H1 (cell line): ENCODE data around the gene C1orf87. TPM values are rescaled to one million over a fixed set of nuclear protein-coding genes. Genes with fewer than 3 reads are reported as not detected.

Experiments used
- CTCF ChIA-PET: fragments of 300-600 bp; sonication (Branson Sonifier 250); formaldehyde crosslinking; loops from one replicate; lab custom pipeline; 2021; ENCODE audit not compliant: partially characterized antibody; lab: Charles Lee
- POLR2A ChIA-PET: fragments of 300-600 bp; sonication (Branson Sonifier 250); formaldehyde crosslinking; loops from one replicate; lab custom pipeline; 2021; ENCODE audit warnings: inconsistent platforms; ENCODE audit not compliant: partially characterized antibody; lab: Charles Lee
- DNase-seq, 2 experiments: peaks; one replicate each; pipeline versions ENCODE4 v3.0.0 to v3.0.0-alpha.2; 2010 to 2022; ENCODE audit warnings: low spot score in 2 of 2, low read depth in 1 of 2, mixed read lengths in 1 of 2
- FAIRE-seq: peaks from 2 replicates; lab custom pipeline; 2011; peaks lifted over from hg19 to GRCh38; lab: Jason Lieb, UNC
- H2AFZ ChIP-seq: 2 replicates; pipeline ENCODE4 v1.8.1; 2012; ENCODE audit warnings: low read length, inconsistent platforms
- H2AK5ac ChIP-seq: 2 replicates; pipeline ENCODE4 v1.6.1; 2013; ENCODE audit warnings: low read depth, low read length
- H2BK120ac ChIP-seq: replicated peaks from 2 replicates; pipeline ENCODE3; 2013; ENCODE audit warnings: low read depth, low read length, inconsistent platforms
- H2BK12ac ChIP-seq: 2 replicates; pipeline ENCODE4 v1.6.1; 2013; ENCODE audit warnings: low read depth, low read length
- H2BK15ac ChIP-seq: 2 replicates; pipeline ENCODE4 v1.6.1; 2013; ENCODE audit warnings: low read length
- H2BK20ac ChIP-seq: 2 replicates; pipeline ENCODE4 v1.6.1; 2013; ENCODE audit warnings: low read length
- H2BK5ac ChIP-seq: 2 replicates; pipeline ENCODE4 v1.6.1; 2013; ENCODE audit warnings: low read depth, low read length
- H3K14ac ChIP-seq: 2 replicates; pipeline ENCODE4 v1.6.1; 2013; ENCODE audit warnings: inconsistent platforms; ENCODE audit not compliant: insufficient read length
- H3K18ac ChIP-seq: 2 replicates; pipeline ENCODE4 v1.6.1; 2013; ENCODE audit warnings: low read length; ENCODE audit errors: extremely low read depth
- H3K23ac ChIP-seq: 2 replicates; pipeline ENCODE4 v1.6.1; 2013; ENCODE audit warnings: inconsistent platforms; ENCODE audit not compliant: insufficient read length
- H3K23me2 ChIP-seq: 2 replicates; pipeline ENCODE4 v1.6.1; 2013; ENCODE audit warnings: low read depth, low read length
- H3K27ac ChIP-seq: 2 replicates; pipeline ENCODE4 v1.6.1; 2011; ENCODE audit warnings: low read depth, low read length, inconsistent platforms
- H3K27me3 ChIP-seq, 4 experiments: replicated peaks in 1 of 4; 1 replicate in 1 of 4; 2 replicates in 3 of 4; pipeline versions ENCODE4 v1.6.1 to v1.8.1; 2011 to 2013; ENCODE audit warnings: low read length in 3 of 4, mild to moderate bottlenecking in 3 of 4, inconsistent platforms in 2 of 4, mixed read lengths in 2 of 4, moderate library complexity in 1 of 4; ENCODE audit not compliant: control insufficient read depth in 3 of 4, insufficient read depth in 3 of 4; ENCODE audit errors: extremely low read depth in 1 of 4
- H3K36me3 ChIP-seq, 4 experiments: 2 replicates each; pipeline versions ENCODE4 v1.6.1 to v1.8.1; 2011 to 2013; ENCODE audit warnings: mild to moderate bottlenecking in 4 of 4, low read length in 3 of 4, moderate library complexity in 2 of 4, control low read depth in 1 of 4, inconsistent platforms in 1 of 4; ENCODE audit not compliant: insufficient read depth in 4 of 4, control insufficient read depth in 2 of 4
- H3K4ac ChIP-seq: replicated peaks from 2 replicates; pipeline ENCODE3; 2013; ENCODE audit warnings: low read length, low read depth, mixed read lengths, inconsistent platforms; ENCODE audit not compliant: insufficient read length
- H3K4me1 ChIP-seq, 4 experiments: replicated peaks in 1 of 4; 1 replicate in 1 of 4; 2 replicates in 3 of 4; pipeline versions ENCODE4 v1.6.1 to v1.8.1; 2011 to 2013; ENCODE audit warnings: low read length in 3 of 4, inconsistent platforms in 2 of 4, mixed read lengths in 1 of 4; ENCODE audit not compliant: insufficient read depth in 4 of 4, control insufficient read depth in 3 of 4
- H3K4me2 ChIP-seq, 2 experiments: 2 replicates each; pipeline versions ENCODE4 v1.6.1 to v1.8.1; 2011 to 2013; ENCODE audit warnings: low read depth in 2 of 2, low read length in 2 of 2, control low read depth in 1 of 2, inconsistent platforms in 1 of 2, mild to moderate bottlenecking in 1 of 2; ENCODE audit not compliant: insufficient read depth in 1 of 2
- H3K4me3 ChIP-seq, 4 experiments: fragments of 200-600, 300-600 bp in 1 of 4; sonication (generic), shearing (Covaris generic), sonication (Bioruptor Twin) in 1 of 4; 2 replicates each; pipeline versions ENCODE4 v1.5.1 to v1.8.1; 2011 to 2016; ENCODE audit warnings: low read length in 4 of 4, low read depth in 3 of 4, control low read depth in 2 of 4, inconsistent platforms in 2 of 4, mild to moderate bottlenecking in 2 of 4, mixed read lengths in 1 of 4, moderate library complexity in 1 of 4; ENCODE audit not compliant: insufficient read depth in 2 of 4; ENCODE audit errors: extremely low read depth in 1 of 4
- H3K56ac ChIP-seq: replicated peaks from 2 replicates; pipeline ENCODE3; 2013; ENCODE audit warnings: low read depth, mild to moderate bottlenecking, mixed read lengths, low read length, inconsistent platforms; ENCODE audit not compliant: insufficient read length
- H3K79me1 ChIP-seq: 2 replicates; pipeline ENCODE4 v1.6.1; 2013; ENCODE audit warnings: low read depth, low read length, control low read depth
- H3K79me2 ChIP-seq, 2 experiments: 2 replicates each; pipeline versions ENCODE4 v1.6.1 to v1.8.1; 2012 to 2013; ENCODE audit warnings: low read length in 2 of 2, mild to moderate bottlenecking in 2 of 2, inconsistent platforms in 1 of 2; ENCODE audit not compliant: insufficient read depth in 2 of 2, control insufficient read depth in 1 of 2
- H3K9ac ChIP-seq, 4 experiments: replicated peaks in 1 of 4; 1 replicate in 1 of 4; 2 replicates in 3 of 4; pipeline versions ENCODE4 v1.6.1 to v1.8.1; 2011 to 2013; ENCODE audit warnings: low read depth in 3 of 4, low read length in 3 of 4, control low read depth in 2 of 4, mild to moderate bottlenecking in 2 of 4, moderate library complexity in 2 of 4, inconsistent platforms in 1 of 4; ENCODE audit errors: extremely low read depth in 1 of 4
- H3K9me3 ChIP-seq, 2 experiments: 2 replicates each; pipeline versions ENCODE4 v1.6.1 to v1.8.1; 2012 to 2013; ENCODE audit warnings: mild to moderate bottlenecking in 2 of 2, moderate library complexity in 2 of 2, control low read depth in 1 of 2, inconsistent platforms in 1 of 2, low read depth in 1 of 2, low read length in 1 of 2, mixed read lengths in 1 of 2; ENCODE audit not compliant: insufficient read depth in 2 of 2
- H4K20me1 ChIP-seq, 2 experiments: replicated peaks in 1 of 2; 2 replicates each; pipeline versions ENCODE3 to v1.8.1; 2011 to 2013; ENCODE audit warnings: inconsistent platforms in 2 of 2, low read length in 2 of 2, mild to moderate bottlenecking in 1 of 2; ENCODE audit not compliant: insufficient read depth in 2 of 2, control insufficient read depth in 1 of 2
- H4K5ac ChIP-seq: 2 replicates; pipeline ENCODE4 v1.6.1; 2013; ENCODE audit warnings: low read length, low read depth, mixed read lengths, inconsistent platforms; ENCODE audit not compliant: insufficient read length
- H4K8ac ChIP-seq: 2 replicates; pipeline ENCODE4 v1.8.0; 2013; ENCODE audit warnings: mild to moderate bottlenecking, moderate library complexity, low read length, inconsistent platforms; ENCODE audit not compliant: insufficient read depth; ENCODE audit errors: extremely low read depth
- H4K91ac ChIP-seq: replicated peaks from 2 replicates; pipeline ENCODE3; 2013; ENCODE audit warnings: low read length, mixed read lengths, inconsistent platforms; ENCODE audit not compliant: insufficient read length
- CTBP2 ChIP-seq: IDR thresholded peaks from 2 replicates; pipeline ENCODE4 v1.7.0; 2011; ENCODE audit warnings: borderline replicate concordance, mild to moderate bottlenecking, moderate library complexity, mixed read lengths, low read length; ENCODE audit not compliant: insufficient read depth, insufficient read length
- KDM4A ChIP-seq: IDR thresholded peaks from one replicate; pipeline ENCODE4 v1.7.1; 2012; ENCODE audit warnings: low read depth, mild to moderate bottlenecking, moderate library complexity, low read length, inconsistent platforms; ENCODE audit not compliant: severe bottlenecking
- NANOG ChIP-seq: IDR thresholded peaks from 2 replicates; pipeline ENCODE4 v1.6.1; 2011; ENCODE audit warnings: low read length, low read depth, mild to moderate bottlenecking, inconsistent platforms; ENCODE audit not compliant: insufficient read depth, poor library complexity, severe bottlenecking
- RBBP5 ChIP-seq: IDR thresholded peaks from 2 replicates; pipeline ENCODE4 v1.7.1; 2012; ENCODE audit warnings: low read depth, mild to moderate bottlenecking, inconsistent platforms, low read length, moderate library complexity, borderline replicate concordance
- SP1 ChIP-seq: IDR thresholded peaks from 2 replicates; pipeline ENCODE4 v1.6.1; 2011; ENCODE audit warnings: low read depth, low read length
- SUZ12 ChIP-seq: fragments of 200-600 bp; sonication (generic); IDR thresholded peaks from 2 replicates; pipeline ENCODE4 v1.6.1; 2012; ENCODE audit warnings: mild to moderate bottlenecking, inconsistent platforms, low read length, moderate library complexity, mixed read lengths
- TBP ChIP-seq: IDR thresholded peaks from 2 replicates; pipeline ENCODE4 v1.6.1; 2011; ENCODE audit warnings: low read depth, low read length, improper control_type of control experiment
- WGBS, 2 experiments: shearing (Covaris generic) in 1 of 2; methylation state at CpG; one replicate each; pipeline versions ENCODE4 v1.1.6 to v1.1.7; 2013 to 2015; ENCODE audit warnings: low lambda C conversion rate in 2 of 2, mixed read lengths in 2 of 2, inconsistent platforms in 1 of 2, low coverage in 1 of 2, missing lambda C conversion rate in 1 of 2; ENCODE audit not compliant: insufficient replicate concordance in 2 of 2, insufficient coverage in 1 of 2, insufficient read length in 1 of 2; ENCODE audit errors: extremely low coverage in 1 of 2, missing lambda C conversion rate in 1 of 2; 5-methylcytosine and 5-hydroxymethylcytosine counted together
- long read RNA-seq, 2 experiments: library from RNA in 1 of 2; library from capped mRNA in 1 of 2; stranded (forward); transcript quantifications; one replicate each; pipeline ENCODE4 v2.0.0, GENCODE V29; 2021; ENCODE audit warnings: inconsistent platforms in 1 of 2
- polyA minus RNA-seq, 3 experiments: library from RNA; depleted of rRNA, polyadenylated mRNA; stranded (reverse); fragments of >200 nt; gene quantifications; 1 replicate in 2 of 3; 2 replicates in 1 of 3; pipeline ENCODE4 v1.2.3, GENCODE V29; 2011
- polyA plus RNA-seq, 7 experiments: library from polyadenylated mRNA; depleted of rRNA in 3 of 7; stranded (reverse) in 5 of 7; unstranded in 2 of 7; fragments of >200 nt in 5 of 7; fragments of 200-250 nt in 2 of 7; gene quantifications; 1 replicate in 5 of 7; 2 replicates in 1 of 7; 4 replicates in 1 of 7; pipeline versions ENCODE4 v1.2.1 to v1.2.3, GENCODE V29; 2011 to 2013; ENCODE audit warnings: missing spikeins in 2 of 7, mixed read lengths in 2 of 7
- total RNA-seq: library from RNA; stranded (reverse); fragmentation: NEBNext Ultra II Directional; extraction: Animal tissue kit (Norgen Biotek cat#: 25700); gene quantifications from 2 replicates; pipeline ENCODE4 v1.2.1, GENCODE V29; 2021

The C1orf87 gene, protein sequence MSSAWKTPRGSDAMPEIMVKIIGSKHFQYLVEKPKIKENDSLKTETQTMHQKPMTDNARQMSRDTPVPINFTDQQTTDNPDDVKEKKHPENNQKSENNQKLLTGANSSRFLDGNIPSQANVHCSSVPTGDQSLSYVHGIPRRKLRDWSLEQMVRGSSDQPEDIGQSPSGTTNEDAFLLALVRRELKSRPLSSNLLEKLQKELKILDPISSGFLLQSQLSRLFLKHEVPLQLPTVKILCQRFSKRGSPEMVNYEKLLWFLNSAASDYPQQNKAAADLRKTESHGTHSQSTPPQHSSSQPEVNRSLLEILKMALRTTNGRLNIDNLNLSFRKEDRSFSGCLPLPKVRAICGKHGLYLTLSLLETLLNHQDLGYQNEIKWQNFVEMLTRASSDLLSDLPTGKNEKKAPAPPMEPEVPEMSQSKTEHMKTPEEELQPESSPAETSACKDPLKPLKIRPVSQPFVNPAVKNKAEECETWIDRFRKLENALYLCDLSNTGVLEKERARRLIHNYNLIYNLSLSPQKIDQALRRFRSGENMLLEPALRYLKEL
- total RNA-seq (0.29 and 0.41 TPM in 2 replicates), polyA plus RNA-seq (2011; rRNA removed) (0.06 TPM in 1 of 2 replicates, not detected in the other), polyA minus RNA-seq (2011; rRNA and poly(A)+ RNA removed) (0.22 TPM in 1 of 2 replicates, not detected in the other)
- 0.12 TPM for polyA plus RNA-seq (2011; cell fraction: cytosol; rRNA removed)
- polyA plus RNA-seq (2011; cell fraction: nucleus; rRNA removed), result 0.16 TPM
- 0.17 to 0.20 TPM (median 0.19 TPM) in 3 of 4 replicates, not detected in the other for polyA plus RNA-seq (2012, experiment 1 of 2)
- polyA plus RNA-seq (2012, experiment 2 of 2), result not detected
- polyA plus RNA-seq (2013, experiment 1 of 2), result 0.12 TPM
- 0.18 TPM for polyA plus RNA-seq (2013, experiment 2 of 2)
- polyA minus RNA-seq (2011; cell fraction: cytosol; rRNA and poly(A)+ RNA removed), result not detected
- 0.30 TPM for polyA minus RNA-seq (2011; cell fraction: nucleus; rRNA and poly(A)+ RNA removed)
- long read RNA-seq, experiment 1, result 0 reads
- long read RNA-seq, experiment 2, partial matches to known transcripts, result 1 of 1 reads
- long read RNA-seq, experiment 2, other reads (novel, unspliced or antisense), result 0 of 1 reads

DNA sequence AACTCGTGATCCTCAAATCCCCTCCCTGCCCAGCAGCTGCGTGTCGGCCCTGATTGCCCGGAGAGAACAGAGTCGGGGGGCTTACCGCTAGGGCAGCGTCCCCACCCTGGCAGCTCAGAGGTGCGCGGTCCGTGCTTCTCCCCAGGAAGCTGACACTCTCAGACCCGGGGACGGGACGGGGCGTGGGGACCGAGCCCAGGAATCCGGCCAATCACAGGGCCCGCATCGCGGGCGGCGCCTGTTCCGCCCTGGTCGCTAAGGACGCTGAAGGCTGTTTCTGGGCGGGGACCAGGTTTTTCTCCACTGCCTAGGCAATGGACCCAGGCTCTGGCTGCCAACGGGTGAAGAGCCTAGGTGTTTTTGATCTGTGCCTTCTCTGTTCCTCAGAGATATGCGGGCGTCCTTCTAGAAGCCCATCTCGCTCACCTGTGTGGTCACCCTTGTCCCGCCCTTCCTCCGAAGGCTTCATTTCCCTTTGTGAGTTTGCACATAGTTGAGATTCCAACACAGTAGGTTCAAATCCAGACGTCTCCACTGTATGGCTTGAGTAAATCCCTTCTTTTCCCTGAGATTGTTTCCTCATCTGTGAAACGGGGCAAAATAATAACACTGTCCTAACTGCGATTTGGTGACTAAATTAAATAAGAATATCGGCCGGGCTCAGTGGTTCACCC is at the start of gene C1orf87:
C1orf87 (minus strand) TSS at position 166 of the 674 bp plus-strand sequence. CDS start 1,127 bp downstream, outside the sequence.
- ChIA-PET CTCF (interaction anchor here (1.5 kb wide), 1 partner anchor 14 kb away, joined by 3 read pairs; no protein-coding TSS in a partner anchor), POLR2A (no interaction called here)
- H3K4ac ChIP-seq, result no peak within 1 kb of the TSS
- H4K91ac ChIP-seq, result no peak within 1 kb of the TSS
- H3K4me2 ChIP-seq, result peak within 1 kb of the TSS; percentile 76 to 81
- H3K27me3 ChIP-seq, result no peaks in the 10 kb centered on the region
- peaks cover 5% of the 10 kb centered on the region for H3K23me2 ChIP-seq
- no peak within 1 kb of the TSS for H4K5ac ChIP-seq
- 0 out of 2 replicates have a peak within 1 kb of the TSS, but pooled peaks have one; percentile 46 for H2BK12ac ChIP-seq
- H2BK5ac ChIP-seq, result no peak within 1 kb of the TSS
- no peak within 1 kb of the TSS for H2BK15ac ChIP-seq
- H2AK5ac ChIP-seq, result no peak within 1 kb of the TSS
- WGBS, 2 experiments, result 22% methylated on average over 22 of the region's 36 CpGs; no CpG with 5 or more reads in 1 of the 2 experiments
- H3K4me1 ChIP-seq, result no peaks in the 10 kb centered on the region; a peak in 1 of 7 replicates
- H3K18ac ChIP-seq, result peak within 1 kb of the TSS; percentile 39; the same call in 1 of the 2 replicates
- H3K56ac ChIP-seq, result no peak within 1 kb of the TSS
- peak; percentile 63 for FAIRE-seq
- no peak within 1 kb of the TSS for H2BK20ac ChIP-seq
- no peak within 1 kb of the TSS for H3K27ac ChIP-seq
- no peaks in the 10 kb centered on the region for H3K36me3 ChIP-seq
- H2BK120ac ChIP-seq, result no peak within 1 kb of the TSS
- peak; percentile 15 to 87 for DNase-seq
- no peaks in the 10 kb centered on the region for H3K9me3 ChIP-seq
- no peak within 1 kb of the TSS for H3K14ac ChIP-seq
- peak within 1 kb of the TSS; percentile 48 to 67 (median 60) for H3K4me3 ChIP-seq
- H3K9ac ChIP-seq, result peak within 1 kb of the TSS in 1 of 4 experiments; percentile 3; a peak in 1 of 7 replicates
- peak within 1 kb of the TSS; percentile 90 for H2AFZ ChIP-seq
- H4K8ac ChIP-seq, result peak within 1 kb of the TSS; percentile 46
- H4K20me1 ChIP-seq, result no peaks in the 10 kb centered on the region
- no peak within 1 kb of the TSS for H3K23ac ChIP-seq
- no peaks in the 10 kb centered on the region for H3K79me2 ChIP-seq
- H3K79me1 ChIP-seq, result no peaks in the 10 kb centered on the region
- TF ChIP-seq RBBP5 (no peak), SUZ12 (no peak), SP1 (0 out of 2 replicates have a peak, but pooled peaks have one; percentile 5), TBP (peak; percentile 20; the same call in 1 of the 2 replicates), CTBP2 (peak; percentile 34), KDM4A (peak; percentile 93), NANOG (no peak)
